ENCODE results near the gene EMILIN1. TPM values are rescaled to one million over a fixed set of nuclear protein-coding genes. Genes with fewer than 3 reads are reported as not detected.
"Not testable (repeated sequence)": the region's sequence is repeated elsewhere in the genome, so short reads cannot be mapped to it uniquely, and the experiment has no call there.

EMILIN1 gene
- polyA plus RNA-seq, 4 donors, result 0.67 to 36.6 (median 13.4) TPM

DNA sequence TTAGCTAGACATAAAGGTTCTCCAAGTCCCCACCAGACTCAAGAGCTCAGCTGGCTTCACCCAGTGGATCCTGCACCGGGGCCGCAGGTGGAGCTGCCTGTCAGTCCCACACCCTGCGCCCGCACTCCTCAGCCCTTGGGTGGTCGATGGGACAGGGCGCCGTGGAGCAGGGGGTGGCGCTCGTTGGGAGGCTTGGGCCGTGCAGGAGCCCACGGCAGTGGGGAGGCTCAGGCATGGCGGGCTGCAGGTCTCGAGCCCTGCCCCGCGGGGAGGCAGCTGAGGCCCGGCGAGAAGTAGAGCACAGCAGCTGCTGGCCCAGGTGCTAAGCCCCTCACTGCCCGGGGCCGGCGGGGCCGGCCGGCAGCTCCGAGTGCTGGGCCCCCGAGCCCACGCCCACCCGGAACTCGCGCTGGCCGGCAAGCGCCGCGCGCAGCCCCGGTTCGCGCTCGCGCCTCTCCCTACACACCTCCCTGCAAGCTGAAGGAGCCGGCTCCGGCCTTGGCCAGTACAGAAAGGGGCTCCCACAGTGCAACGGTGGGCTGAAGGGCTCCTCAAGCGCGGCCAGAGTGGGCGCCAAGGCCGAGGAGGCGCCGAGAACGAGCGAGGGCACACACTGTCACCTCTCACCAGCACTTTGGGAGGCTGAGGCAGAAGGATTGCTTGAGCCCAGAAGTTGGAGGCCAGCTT, 33.1 kb downstream of the EMILIN1 start:
- DNase-seq, FAIRE-seq: not testable (repeated sequence)
- WGBS, 3 donors, result 91 to 95% (median 92%) methylated on average over 37 to 49 of the region's 49 CpGs

DNA sequence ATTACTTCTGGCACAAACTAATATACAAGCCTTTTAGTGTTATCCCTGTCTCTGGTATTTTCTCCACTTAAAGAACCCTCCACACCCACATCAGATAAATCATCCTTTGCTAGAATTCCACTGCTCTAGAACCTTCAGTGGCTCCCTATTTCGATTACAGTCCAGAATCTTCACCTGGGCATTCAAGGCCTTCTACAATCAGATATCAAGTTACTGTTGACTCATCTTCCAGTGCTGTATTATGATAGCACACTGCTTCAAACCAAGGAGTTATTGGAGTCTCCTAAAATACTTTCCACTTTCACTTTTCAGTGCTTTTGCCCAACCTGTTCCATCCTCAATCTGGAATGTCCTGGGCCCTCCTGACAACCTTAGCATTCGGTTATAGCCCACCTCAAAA, 37.1 kb downstream of the EMILIN1 start:
- peaks cover 0 to 23% (median 6%) of the 10 kb centered on the region in 3 donors for H3K27me3 ChIP-seq (ENCODE audit: control insufficient read depth in 3 of 3, insufficient read depth in 3 of 3, low read length in 3 of 3)

More for the DNA sequence above, 33.1 kb downstream of the EMILIN1 start:
- not testable (repeated sequence) for H3K4me3 ChIP-seq (ENCODE audit: low read depth in 1 of 3, low read length in 3 of 3); H3K9me3 ChIP-seq (ENCODE audit: control insufficient read depth in 2 of 2, insufficient read depth in 1 of 2, low read depth in 1 of 2, low read length in 1 of 2); H3K27ac ChIP-seq (ENCODE audit: low read depth in 1 of 3, low read length in 2 of 3); H3K4me1 ChIP-seq (ENCODE audit: control insufficient read depth in 3 of 3, insufficient read depth in 2 of 3, low read depth in 1 of 3, low read length in 2 of 3); H3K27me3 ChIP-seq (ENCODE audit: control insufficient read depth in 3 of 3, insufficient read depth in 3 of 3, low read length in 3 of 3); H3K36me3 ChIP-seq (ENCODE audit: control insufficient read depth in 3 of 3, insufficient read depth in 2 of 3, low read depth in 1 of 3, low read length in 3 of 3)

DNA sequence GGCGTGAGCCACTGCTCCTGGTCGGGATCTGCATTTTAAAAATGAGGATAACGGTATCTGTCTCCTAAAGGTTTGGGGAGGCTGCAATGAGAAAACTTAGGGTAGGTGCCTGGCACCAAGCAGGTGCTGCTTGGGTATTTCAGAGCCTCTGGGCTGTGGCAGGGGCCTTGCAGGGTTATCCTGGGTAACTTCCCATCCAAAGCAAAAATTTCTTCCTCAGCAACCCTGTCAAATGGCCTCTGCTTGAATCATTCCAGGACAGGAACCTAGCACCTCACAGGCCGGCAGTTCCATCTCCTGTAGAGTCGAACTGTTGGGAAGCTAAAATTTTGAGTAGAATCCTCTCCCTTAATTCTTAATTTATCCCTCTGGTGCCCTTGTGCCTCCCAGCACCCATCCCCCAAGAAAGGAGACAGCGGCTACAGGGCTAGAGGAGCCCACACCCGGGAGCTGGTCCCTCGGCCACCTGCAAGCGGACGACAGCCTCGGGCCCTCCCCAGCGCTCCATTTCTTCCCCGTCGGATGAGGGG, 39.6 kb downstream of the EMILIN1 start:
- H3K4me3 ChIP-seq (ENCODE audit: low read depth in 1 of 3, low read length in 3 of 3), result peak overlapping the region in 2 of 3 donors; percentile 38 to 42

More for the DNA sequence above, 37.1 kb downstream of the EMILIN1 start:
- DNase-seq, result no peak
- no peaks in the 10 kb centered on the region for H3K36me3 ChIP-seq (ENCODE audit: control insufficient read depth in 3 of 3, insufficient read depth in 2 of 3, low read depth in 1 of 3, low read length in 3 of 3)
- H3K4me1 ChIP-seq (ENCODE audit: control insufficient read depth in 3 of 3, insufficient read depth in 2 of 3, low read depth in 1 of 3, low read length in 2 of 3), result peaks cover 0 to 10% (median 0%) of the 10 kb centered on the region in 3 donors
- no peak overlapping the region for H3K4me3 ChIP-seq (ENCODE audit: low read depth in 1 of 3, low read length in 3 of 3)
- 56 to 64% (median 60%) methylated on average over 2 of the region's 2 CpGs for WGBS, 3 donors
- no peaks in the 10 kb centered on the region for H3K9me3 ChIP-seq (ENCODE audit: control insufficient read depth in 2 of 2, insufficient read depth in 1 of 2, low read depth in 1 of 2, low read length in 1 of 2)
- no peak overlapping the region for H3K27ac ChIP-seq (ENCODE audit: low read depth in 1 of 3, low read length in 2 of 3)
- no peak for FAIRE-seq

DNA sequence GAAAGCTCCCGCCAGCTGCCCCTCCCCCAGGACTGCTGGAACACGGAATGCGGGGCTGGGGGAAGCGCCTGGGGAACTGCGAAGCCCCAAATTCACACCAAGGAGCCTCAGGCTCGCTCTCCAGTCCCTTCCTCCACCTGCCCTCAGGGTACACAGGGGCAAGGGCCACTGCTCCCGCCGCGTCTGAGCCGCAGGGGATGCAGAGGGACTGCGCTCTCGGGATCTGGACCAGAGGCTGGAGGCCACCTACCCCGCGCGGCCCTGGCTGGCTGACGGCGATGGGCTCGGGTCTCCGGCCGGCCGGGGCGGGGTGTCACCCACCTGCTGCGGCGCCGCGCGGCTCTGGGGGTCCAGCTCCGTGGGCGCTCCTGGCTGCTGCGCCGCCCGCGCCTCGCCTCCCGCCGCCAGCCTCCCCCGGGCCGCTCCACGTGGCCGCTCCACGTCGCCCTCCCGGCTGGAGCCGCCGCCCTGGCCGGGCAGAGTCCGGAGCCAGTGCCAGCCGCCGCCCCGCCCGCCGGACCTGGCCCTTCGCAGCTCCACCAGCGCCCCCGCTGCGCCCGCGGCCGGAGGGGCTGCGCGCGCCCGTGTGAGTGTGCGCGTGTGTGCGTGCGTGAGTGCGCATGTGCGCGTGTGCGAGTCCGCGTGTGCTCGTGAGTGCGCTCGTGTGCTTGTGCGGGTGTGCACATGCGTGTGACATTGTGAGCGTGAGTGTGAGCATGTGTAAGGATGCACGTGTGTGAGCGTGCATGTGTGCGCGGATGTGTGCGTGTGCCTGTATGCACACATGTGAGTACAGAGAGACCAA, 40.3 kb downstream of the EMILIN1 start, which contains the start of gene CGREF1:
Gene CGREF1 (minus strand): TSS at position 604 of the 805 bp plus-strand sequence. CDS start 14,762 bp downstream, outside the sequence.
- Histone ChIP-seq H3K27ac (ENCODE audit: low read depth in 1 of 3, low read length in 2 of 3) (no peak within 1 kb of the TSS), H3K27me3 (ENCODE audit: control insufficient read depth in 3 of 3, insufficient read depth in 3 of 3, low read length in 3 of 3) (peaks cover 0 to 35% (median 6%) of the 10 kb centered on the region in 3 donors), H3K36me3 (ENCODE audit: control insufficient read depth in 3 of 3, insufficient read depth in 2 of 3, low read depth in 1 of 3, low read length in 3 of 3) (no peaks in the 10 kb centered on the region), H3K4me3 (ENCODE audit: low read depth in 1 of 3, low read length in 3 of 3) (peak within 1 kb of the TSS in 2 of 3 donors; percentile 38 to 42), H3K9me3 (ENCODE audit: control insufficient read depth in 2 of 2, insufficient read depth in 1 of 2, low read depth in 1 of 2, low read length in 1 of 2) (no peaks in the 10 kb centered on the region), H3K4me1 (ENCODE audit: control insufficient read depth in 3 of 3, insufficient read depth in 2 of 3, low read depth in 1 of 3, low read length in 2 of 3) (peaks cover 0 to 10% (median 0%) of the 10 kb centered on the region in 3 donors)
- FAIRE-seq, result no peak
- DNase-seq, result peak; percentile 54 to 68
- 4 to 6% (median 4%) methylated on average over 49 to 84 of the region's 84 CpGs for WGBS, 3 donors

More for the DNA sequence above, 39.6 kb downstream of the EMILIN1 start:
- Histone ChIP-seq H3K36me3 (ENCODE audit: control insufficient read depth in 3 of 3, insufficient read depth in 2 of 3, low read depth in 1 of 3, low read length in 3 of 3) (no peaks in the 10 kb centered on the region), H3K27ac (ENCODE audit: low read depth in 1 of 3, low read length in 2 of 3) (no peak overlapping the region), H3K9me3 (ENCODE audit: control insufficient read depth in 2 of 2, insufficient read depth in 1 of 2, low read depth in 1 of 2, low read length in 1 of 2) (no peaks in the 10 kb centered on the region), H3K27me3 (ENCODE audit: control insufficient read depth in 3 of 3, insufficient read depth in 3 of 3, low read length in 3 of 3) (peaks cover 0 to 34% (median 6%) of the 10 kb centered on the region in 3 donors), H3K4me1 (ENCODE audit: control insufficient read depth in 3 of 3, insufficient read depth in 2 of 3, low read depth in 1 of 3, low read length in 2 of 3) (peaks cover 0 to 10% (median 0%) of the 10 kb centered on the region in 3 donors)
- WGBS, 3 donors, result 29 to 41% (median 40%) methylated on average over 14 of the region's 14 CpGs
- FAIRE-seq (no peak), DNase-seq (no peak)

DNA sequence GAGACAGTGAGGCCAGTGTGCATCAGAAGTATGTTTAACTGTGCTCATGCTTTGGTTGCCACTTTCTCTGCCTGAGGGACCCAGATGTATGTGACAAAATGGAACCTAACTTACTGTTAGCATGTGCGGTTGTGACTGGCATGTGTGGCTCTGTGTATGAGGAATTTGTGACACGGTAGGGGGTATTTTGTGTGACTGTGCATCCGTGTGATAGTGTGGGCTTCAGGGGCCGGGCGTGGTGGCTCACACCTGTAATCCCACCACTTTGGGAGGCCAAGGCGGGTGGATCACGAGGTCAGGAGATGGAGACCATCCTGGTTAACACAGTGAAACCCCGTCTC, 40.9 kb downstream of the EMILIN1 start:
- FAIRE-seq; H3K27ac ChIP-seq (ENCODE audit: low read depth in 1 of 3, low read length in 2 of 3); H3K36me3 ChIP-seq (ENCODE audit: control insufficient read depth in 3 of 3, insufficient read depth in 2 of 3, low read depth in 1 of 3, low read length in 3 of 3); H3K9me3 ChIP-seq (ENCODE audit: control insufficient read depth in 2 of 2, insufficient read depth in 1 of 2, low read depth in 1 of 2, low read length in 1 of 2); DNase-seq: not testable (repeated sequence)
- Histone ChIP-seq H3K4me1 (ENCODE audit: control insufficient read depth in 3 of 3, insufficient read depth in 2 of 3, low read depth in 1 of 3, low read length in 2 of 3) (peaks cover 0 to 15% (median 0%) of the 10 kb centered on the region in 3 donors), H3K4me3 (ENCODE audit: low read depth in 1 of 3, low read length in 3 of 3) (peak overlapping the region in 2 of 3 donors; percentile 6 to 42), H3K27me3 (ENCODE audit: control insufficient read depth in 3 of 3, insufficient read depth in 3 of 3, low read length in 3 of 3) (peaks cover 0 to 37% (median 6%) of the 10 kb centered on the region in 3 donors)
- 75 to 84% (median 76%) methylated on average over 8 of the region's 8 CpGs for WGBS, 3 donors

DNA sequence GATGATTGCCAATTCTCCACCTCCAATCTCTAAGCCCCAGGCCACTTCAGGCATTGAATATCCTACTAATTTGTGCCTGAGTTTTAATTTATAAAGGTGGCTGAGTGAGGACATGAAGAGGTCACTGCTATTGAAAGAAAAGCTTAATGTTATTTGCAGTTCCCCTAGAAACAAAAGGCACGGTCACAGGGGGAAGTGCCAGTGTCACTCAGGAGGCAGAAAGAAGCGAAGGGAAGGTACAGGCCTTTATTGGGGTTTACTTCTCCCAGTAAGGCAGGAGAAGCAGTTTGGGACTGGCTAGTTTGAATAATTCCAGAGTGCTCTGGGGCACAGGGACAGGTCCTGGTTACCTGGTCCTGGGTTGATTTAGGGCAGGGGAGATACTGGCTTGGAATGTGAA, 43.5 kb downstream of the EMILIN1 start:
- Histone ChIP-seq H3K27me3 (ENCODE audit: control insufficient read depth in 3 of 3, insufficient read depth in 3 of 3, low read length in 3 of 3) (peaks cover 0 to 37% (median 6%) of the 10 kb centered on the region in 3 donors), H3K9me3 (ENCODE audit: control insufficient read depth in 2 of 2, insufficient read depth in 1 of 2, low read depth in 1 of 2, low read length in 1 of 2) (no peaks in the 10 kb centered on the region), H3K4me3 (ENCODE audit: low read depth in 1 of 3, low read length in 3 of 3) (no peak overlapping the region), H3K4me1 (ENCODE audit: control insufficient read depth in 3 of 3, insufficient read depth in 2 of 3, low read depth in 1 of 3, low read length in 2 of 3) (peaks cover 0 to 21% (median 0%) of the 10 kb centered on the region in 3 donors), H3K36me3 (ENCODE audit: control insufficient read depth in 3 of 3, insufficient read depth in 2 of 3, low read depth in 1 of 3, low read length in 3 of 3) (no peaks in the 10 kb centered on the region), H3K27ac (ENCODE audit: low read depth in 1 of 3, low read length in 2 of 3) (no peak overlapping the region)
- no peak for DNase-seq
- no peak for FAIRE-seq
- WGBS, 3 donors, result 74 to 87% (median 84%) methylated on average over 2 of the region's 2 CpGs

DNA sequence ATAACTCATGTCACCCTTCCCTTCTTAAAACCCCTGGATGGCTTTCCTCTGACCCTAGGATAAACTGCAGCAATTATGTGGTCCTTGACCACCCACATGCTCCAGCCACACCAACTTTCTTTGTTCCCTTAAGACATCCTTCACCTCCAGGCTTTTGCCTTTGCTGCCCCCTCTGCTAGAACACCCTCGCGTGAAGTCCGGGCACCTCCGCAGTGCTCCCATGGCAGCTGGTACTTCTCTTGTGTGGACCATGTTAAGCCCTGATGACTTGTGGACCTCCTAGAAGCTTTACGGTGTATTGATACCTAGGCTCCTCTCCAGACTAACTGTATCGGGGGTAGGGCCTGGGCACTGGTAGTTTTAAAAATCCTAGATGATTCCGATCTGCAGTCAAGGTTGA, 44.4 kb downstream of the EMILIN1 start:
- no peak overlapping the region for H3K4me3 ChIP-seq (ENCODE audit: low read depth in 1 of 3, low read length in 3 of 3)

More for the DNA sequence above, 44.4 kb downstream of the EMILIN1 start:
- no peak overlapping the region for H3K27ac ChIP-seq (ENCODE audit: low read depth in 1 of 3, low read length in 2 of 3)
- 89 to 98% (median 92%) methylated on average over 7 of the region's 7 CpGs for WGBS, 3 donors
- no peaks in the 10 kb centered on the region for H3K9me3 ChIP-seq (ENCODE audit: control insufficient read depth in 2 of 2, insufficient read depth in 1 of 2, low read depth in 1 of 2, low read length in 1 of 2)
- FAIRE-seq (no peak), DNase-seq (no peak)
- H3K36me3 ChIP-seq (ENCODE audit: control insufficient read depth in 3 of 3, insufficient read depth in 2 of 3, low read depth in 1 of 3, low read length in 3 of 3), result no peaks in the 10 kb centered on the region
- H3K4me1 ChIP-seq (ENCODE audit: control insufficient read depth in 3 of 3, insufficient read depth in 2 of 3, low read depth in 1 of 3, low read length in 2 of 3), result peaks cover 0 to 21% (median 0%) of the 10 kb centered on the region in 3 donors
- H3K27me3 ChIP-seq (ENCODE audit: control insufficient read depth in 3 of 3, insufficient read depth in 3 of 3, low read length in 3 of 3), result peaks cover 0 to 34% (median 3%) of the 10 kb centered on the region in 3 donors

All from small intestine (tissue), 7 donors.